ENCODE measurements around the gene DYNLT2B. TPM values are rescaled to one million over a fixed set of nuclear protein-coding genes. Genes with fewer than 3 reads are reported as not detected.

DYNLT2B gene
- total RNA-seq, 1 experiment from 2014 or later: 12.1 TPM

DNA sequence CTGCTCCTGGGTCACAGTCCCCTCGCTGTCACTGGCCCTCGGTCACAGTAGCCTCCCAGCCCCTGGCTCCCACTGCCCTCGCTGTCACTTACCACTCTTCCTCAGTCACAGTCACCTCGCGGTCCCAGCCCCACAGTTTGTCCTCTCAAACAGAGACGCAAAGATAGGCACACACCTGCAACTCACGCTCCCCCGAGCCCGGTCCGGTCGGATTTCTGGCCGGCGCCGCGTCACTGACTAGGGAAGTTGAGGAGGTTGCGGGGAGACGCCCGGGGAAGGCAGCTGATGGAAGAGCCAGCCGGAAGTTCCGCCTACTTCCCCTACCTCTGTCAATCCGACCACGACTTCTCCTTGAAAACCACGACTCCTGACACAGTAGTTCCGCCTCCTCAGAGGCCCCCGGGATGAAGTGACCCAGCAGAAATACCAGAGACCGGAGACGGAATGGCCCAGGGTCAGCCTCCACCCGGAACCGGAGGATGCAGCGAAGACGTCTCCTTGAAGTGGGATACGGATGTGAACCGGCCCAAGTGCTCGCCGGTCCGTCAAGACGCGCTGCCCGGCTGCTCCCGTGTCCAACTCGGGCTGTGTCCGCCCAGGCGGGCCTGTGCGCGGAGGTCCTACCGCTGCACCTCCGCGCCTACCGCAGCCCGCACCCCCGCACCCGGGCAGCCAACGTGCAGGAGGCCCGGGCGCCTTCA, 30.4 kb downstream of the DYNLT2B start, which contains the start of gene PCYT1A:
Gene PCYT1A, minus strand, starts transcription at position 287 of the 701 bp plus-strand sequence. CDS start 17,195 bp downstream, outside the sequence.
- H3K36me3 ChIP-seq (ENCODE audit: control insufficient read depth, insufficient read depth, low read length): no peaks in the 10 kb centered on the region
- no peaks in the 10 kb centered on the region for H3K9me3 Mint-ChIP-seq (ENCODE audit: unreplicated experiment)
- H3K4me1 Mint-ChIP-seq (ENCODE audit: low read depth, unreplicated experiment): peaks cover 9% of the 10 kb centered on the region
- DNase-seq: peak; percentile 91 to 94
- H3K27me3 Mint-ChIP-seq (ENCODE audit: insufficient read depth, unreplicated experiment): no peaks in the 10 kb centered on the region
- intact Hi-C loops (cut with micrococcal nuclease; ENCODE audit: unreplicated experiment): loop anchor here (1.0 kb wide), 3 partner anchors 8 to 216 kb away; partner anchors contain the start of genes RNF168 and UBXN7
- TF ChIP-seq, protein P1, sequence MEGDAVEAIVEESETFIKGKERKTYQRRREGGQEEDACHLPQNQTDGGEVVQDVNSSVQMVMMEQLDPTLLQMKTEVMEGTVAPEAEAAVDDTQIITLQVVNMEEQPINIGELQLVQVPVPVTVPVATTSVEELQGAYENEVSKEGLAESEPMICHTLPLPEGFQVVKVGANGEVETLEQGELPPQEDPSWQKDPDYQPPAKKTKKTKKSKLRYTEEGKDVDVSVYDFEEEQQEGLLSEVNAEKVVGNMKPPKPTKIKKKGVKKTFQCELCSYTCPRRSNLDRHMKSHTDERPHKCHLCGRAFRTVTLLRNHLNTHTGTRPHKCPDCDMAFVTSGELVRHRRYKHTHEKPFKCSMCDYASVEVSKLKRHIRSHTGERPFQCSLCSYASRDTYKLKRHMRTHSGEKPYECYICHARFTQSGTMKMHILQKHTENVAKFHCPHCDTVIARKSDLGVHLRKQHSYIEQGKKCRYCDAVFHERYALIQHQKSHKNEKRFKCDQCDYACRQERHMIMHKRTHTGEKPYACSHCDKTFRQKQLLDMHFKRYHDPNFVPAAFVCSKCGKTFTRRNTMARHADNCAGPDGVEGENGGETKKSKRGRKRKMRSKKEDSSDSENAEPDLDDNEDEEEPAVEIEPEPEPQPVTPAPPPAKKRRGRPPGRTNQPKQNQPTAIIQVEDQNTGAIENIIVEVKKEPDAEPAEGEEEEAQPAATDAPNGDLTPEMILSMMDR (IDR thresholded peaks at IDR 0.05; ENCODE audit: insufficient read depth in 1 of 2, low read depth in 1 of 2, low read length in 1 of 2, severe bottlenecking in 1 of 2, unreplicated experiment in 1 of 2): no peak
- H3K36me3 Mint-ChIP-seq (ENCODE audit: insufficient read depth, unreplicated experiment): peaks cover 25% of the 10 kb centered on the region
- H3K27ac Mint-ChIP-seq (ENCODE audit: unreplicated experiment): peak within 1 kb of the TSS; percentile 99
- ChIA-PET CTCF (no interaction called here), POLR2A (interaction anchor here (0.6 to 1.0 kb wide), 4 partner anchors 17 to 154 kb away, joined by 3 to 13 read pairs (median 3); partner anchors contain the start of gene DYNLT2B)
- H3K4me3 Mint-ChIP-seq (ENCODE audit: unreplicated experiment): peak within 1 kb of the TSS; percentile 98
- peaks cover 21% of the 10 kb centered on the region for H3K4me1 ChIP-seq
- peak within 1 kb of the TSS; percentile 97 for H3K4me3 ChIP-seq (ENCODE audit: low read depth, low read length)
- BruUV-seq (replicated peaks): no TSS peak
- no peaks in the 10 kb centered on the region for H3K9me3 ChIP-seq
- H3K27me3 ChIP-seq (replicated peaks; ENCODE audit: control insufficient read depth, insufficient read depth, low read length): no peaks in the 10 kb centered on the region

DNA sequence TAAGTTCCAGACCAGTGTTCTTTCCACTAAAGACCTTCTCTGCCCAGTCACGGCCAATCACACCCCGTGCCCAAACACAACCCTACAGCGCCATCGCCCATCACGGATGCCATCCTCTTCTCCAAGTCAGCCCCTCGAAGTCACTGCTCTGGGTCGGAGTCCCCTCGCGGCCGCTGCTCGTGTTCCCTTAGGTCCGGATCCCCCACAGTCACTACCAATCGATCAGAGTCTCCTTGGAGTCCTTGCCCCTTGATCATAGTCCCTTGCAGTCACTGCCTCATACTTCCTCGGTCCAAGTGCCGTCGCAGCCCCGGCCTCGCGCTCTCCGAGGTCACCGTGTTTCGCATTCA, 31.0 kb downstream of the DYNLT2B start:
- Histone ChIP-seq H3K9me3 (no peaks in the 10 kb centered on the region), H3K4me3 (ENCODE audit: low read depth, low read length) (peak overlapping the region; percentile 97), H3K4me1 (peaks cover 27% of the 10 kb centered on the region), H3K27me3 (replicated peaks; ENCODE audit: control insufficient read depth, insufficient read depth, low read length) (no peaks in the 10 kb centered on the region), H3K36me3 (ENCODE audit: control insufficient read depth, insufficient read depth, low read length) (no peaks in the 10 kb centered on the region)
- no peak for DNase-seq
- H3K27ac Mint-ChIP-seq (ENCODE audit: unreplicated experiment): peak overlapping the region; percentile 99
- ChIA-PET POLR2A (interaction anchor here (0.6 to 1.0 kb wide), 3 partner anchors 21 to 155 kb away, joined by 3 to 13 read pairs (median 3); partner anchors contain the start of gene DYNLT2B), CTCF (no interaction called here)
- BruUV-seq (replicated peaks): no TSS peak
- peaks cover 9% of the 10 kb centered on the region for H3K4me1 Mint-ChIP-seq (ENCODE audit: low read depth, unreplicated experiment)
- peak overlapping the region; percentile 98 for H3K4me3 Mint-ChIP-seq (ENCODE audit: unreplicated experiment)
- H3K27me3 Mint-ChIP-seq (ENCODE audit: insufficient read depth, unreplicated experiment): no peaks in the 10 kb centered on the region
- peaks cover 25% of the 10 kb centered on the region for H3K36me3 Mint-ChIP-seq (ENCODE audit: insufficient read depth, unreplicated experiment)
- no peaks in the 10 kb centered on the region for H3K9me3 Mint-ChIP-seq (ENCODE audit: unreplicated experiment)
- intact Hi-C loops (cut with micrococcal nuclease; ENCODE audit: unreplicated experiment): loop anchor here (1.0 kb wide), 3 partner anchors 8 to 216 kb away; partner anchors contain the start of genes RNF168 and UBXN7
- TF ChIP-seq, protein P1 (IDR thresholded peaks at IDR 0.05; ENCODE audit: insufficient read depth in 1 of 2, low read depth in 1 of 2, low read length in 1 of 2, severe bottlenecking in 1 of 2, unreplicated experiment in 1 of 2): no peak

DNA sequence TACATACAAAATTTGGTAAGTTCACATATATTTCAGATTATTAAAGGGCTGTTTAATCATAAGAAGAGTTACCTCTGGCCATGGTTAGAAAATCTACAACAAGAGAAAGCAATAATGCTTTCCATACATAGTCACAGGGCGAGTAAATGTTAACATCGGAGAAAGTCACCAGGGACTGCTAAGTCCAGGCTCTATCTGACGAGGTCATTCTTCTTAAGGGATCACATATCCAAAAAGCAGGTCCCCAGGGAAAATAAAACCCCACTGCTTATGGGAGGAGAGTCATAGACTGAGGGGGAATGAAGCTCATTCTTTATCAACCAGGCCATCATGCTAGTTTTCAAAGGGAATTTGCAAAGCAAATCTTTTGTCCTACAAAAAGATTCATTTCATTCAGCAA, 33.6 kb downstream of the DYNLT2B start:
- ChIA-PET POLR2A (no interaction called here), CTCF (no interaction called here)

More for the DNA sequence above, 33.6 kb downstream of the DYNLT2B start:
- peaks cover 20% of the 10 kb centered on the region for H3K4me1 Mint-ChIP-seq (ENCODE audit: low read depth, unreplicated experiment)
- H3K27me3 Mint-ChIP-seq (ENCODE audit: insufficient read depth, unreplicated experiment): no peaks in the 10 kb centered on the region
- BruUV-seq (replicated peaks): no TSS peak
- H3K36me3 Mint-ChIP-seq (ENCODE audit: insufficient read depth, unreplicated experiment): peaks cover 27% of the 10 kb centered on the region
- H3K27me3 ChIP-seq (replicated peaks; ENCODE audit: control insufficient read depth, insufficient read depth, low read length): no peaks in the 10 kb centered on the region
- TF ChIP-seq, protein P1 (IDR thresholded peaks at IDR 0.05; ENCODE audit: insufficient read depth in 1 of 2, low read depth in 1 of 2, low read length in 1 of 2, severe bottlenecking in 1 of 2, unreplicated experiment in 1 of 2): no peak
- intact Hi-C loops (cut with micrococcal nuclease; ENCODE audit: unreplicated experiment): no loop called here
- no peak overlapping the region for H3K4me3 ChIP-seq (ENCODE audit: low read depth, low read length)
- H3K9me3 Mint-ChIP-seq (ENCODE audit: unreplicated experiment): no peaks in the 10 kb centered on the region
- H3K9me3 ChIP-seq: no peaks in the 10 kb centered on the region
- peaks cover 52% of the 10 kb centered on the region for H3K4me1 ChIP-seq
- H3K36me3 ChIP-seq (ENCODE audit: control insufficient read depth, insufficient read depth, low read length): no peaks in the 10 kb centered on the region
- H3K4me3 Mint-ChIP-seq (ENCODE audit: unreplicated experiment): no peak overlapping the region
- DNase-seq: no peak
- no peak overlapping the region for H3K27ac Mint-ChIP-seq (ENCODE audit: unreplicated experiment)

Measured in Caco-2 (cell line).